ENCODE measurements around the gene RNF38. TPM values are rescaled to one million over a fixed set of nuclear protein-coding genes. Genes with fewer than 3 reads are reported as not detected.

The RNF38 gene
- polyA plus RNA-seq, 3 donors, result 11.3 to 33.2 (median 13.6) TPM

GRCh38 chr9:36426945-36427344 lies 26.9 kb upstream of the RNF38 start:
- no peaks in the 10 kb centered on the region for H3K4me1 ChIP-seq (ENCODE audit: control insufficient read depth in 1 of 2, insufficient read depth in 2 of 2, low read length in 2 of 2)
- DNase-seq, result no peak
- peaks cover 10 to 19% of the 10 kb centered on the region in 2 donors for H3K36me3 ChIP-seq (replicated peaks in 1 of 2; ENCODE audit: control insufficient read depth in 1 of 2, insufficient read depth in 2 of 2, low read length in 2 of 2)
- no peak overlapping the region for H3K27ac Mint-ChIP-seq
- H3K9ac ChIP-seq (ENCODE audit: insufficient read depth, low read length, poor library complexity, severe bottlenecking), result no peak overlapping the region
- TF ChIP-seq CTCF (IDR thresholded peaks at IDR 0.05), result no peak
- H3K79me2 ChIP-seq (ENCODE audit: insufficient read depth, low read length), result peaks cover 17% of the 10 kb centered on the region
- no peaks in the 10 kb centered on the region for H3K9me3 Mint-ChIP-seq
- no peak overlapping the region for H3K27ac ChIP-seq (ENCODE audit: low read depth in 1 of 2, low read length in 2 of 2)
- H3K27me3 ChIP-seq (ENCODE audit: control insufficient read depth in 2 of 2, insufficient read depth in 2 of 2, low read length in 2 of 2), result no peaks in the 10 kb centered on the region
- intact Hi-C loops (cut with micrococcal nuclease), result no loop called here
- H3K9me3 ChIP-seq (replicated peaks in 1 of 2; ENCODE audit: control insufficient read depth in 1 of 2, insufficient read depth in 1 of 2, low read length in 2 of 2), result no peaks in the 10 kb centered on the region
- H3K4me1 Mint-ChIP-seq, result no peaks in the 10 kb centered on the region
- peaks cover 28 to 41% of the 10 kb centered on the region in 2 donors for H3K36me3 Mint-ChIP-seq
- H3K4me2 ChIP-seq (replicated peaks; ENCODE audit: extremely low read depth, low read length, poor library complexity, severe bottlenecking), result no peak overlapping the region
- H3K4me3 Mint-ChIP-seq, result no peak overlapping the region
- H4K20me1 ChIP-seq (ENCODE audit: insufficient read depth, low read length), result peaks cover 58% of the 10 kb centered on the region
- H2AFZ ChIP-seq (ENCODE audit: insufficient read depth, low read depth, low read length, poor library complexity, severe bottlenecking), result no peak overlapping the region
- peaks cover 0 to 1% (median 0%) of the 10 kb centered on the region in 3 donors for H3K27me3 Mint-ChIP-seq (ENCODE audit: low read depth in 3 of 3)
- no peak overlapping the region for H3K4me3 ChIP-seq (replicated peaks in 1 of 3; ENCODE audit: low read depth in 2 of 3, low read length in 3 of 3)

- H3K79me2 ChIP-seq (ENCODE audit: insufficient read depth, low read length), result peaks cover 11% of the 10 kb centered on the region
- H3K9me3 ChIP-seq (replicated peaks in 1 of 2; ENCODE audit: control insufficient read depth in 1 of 2, insufficient read depth in 1 of 2, low read length in 2 of 2), result no peaks in the 10 kb centered on the region
- Mint-ChIP-seq H3K27ac (no peak overlapping the region), H3K9me3 (no peaks in the 10 kb centered on the region), H3K4me1 (no peaks in the 10 kb centered on the region), H3K4me3 (no peak overlapping the region), H3K27me3 (ENCODE audit: low read depth in 3 of 3) (peaks cover 0 to 1% (median 0%) of the 10 kb centered on the region in 3 donors), H3K36me3 (peaks cover 28 to 47% of the 10 kb centered on the region in 2 donors)
- no peak overlapping the region for H3K27ac ChIP-seq (ENCODE audit: low read depth in 1 of 2, low read length in 2 of 2)
- no peak overlapping the region for H2AFZ ChIP-seq (ENCODE audit: insufficient read depth, low read depth, low read length, poor library complexity, severe bottlenecking)
- no peak overlapping the region for H3K4me3 ChIP-seq (replicated peaks in 1 of 3; ENCODE audit: low read depth in 2 of 3, low read length in 3 of 3)
- peaks cover 12 to 24% of the 10 kb centered on the region in 2 donors for H3K36me3 ChIP-seq (replicated peaks in 1 of 2; ENCODE audit: control insufficient read depth in 1 of 2, insufficient read depth in 2 of 2, low read length in 2 of 2)
- H4K20me1 ChIP-seq (ENCODE audit: insufficient read depth, low read length), result peaks cover 53% of the 10 kb centered on the region
- no peaks in the 10 kb centered on the region for H3K4me1 ChIP-seq (ENCODE audit: control insufficient read depth in 1 of 2, insufficient read depth in 2 of 2, low read length in 2 of 2)
- DNase-seq, result no peak
- WGBS (ENCODE audit: insufficient coverage), result 100% methylated on average over 1 of the region's 5 CpGs
- intact Hi-C loops (cut with micrococcal nuclease), result no loop called here
- no peak overlapping the region for H3K4me2 ChIP-seq (replicated peaks; ENCODE audit: extremely low read depth, low read length, poor library complexity, severe bottlenecking)
- no peak overlapping the region for H3K9ac ChIP-seq (ENCODE audit: insufficient read depth, low read length, poor library complexity, severe bottlenecking)
- no peaks in the 10 kb centered on the region for H3K27me3 ChIP-seq (ENCODE audit: control insufficient read depth in 2 of 2, insufficient read depth in 2 of 2, low read length in 2 of 2)
- no peak for TF ChIP-seq CTCF (IDR thresholded peaks at IDR 0.05)
Measured at GRCh38 chr9:36426348-36426747, 26.3 kb upstream of the RNF38 start.

All from CD14-positive monocyte (primary cell).